Measurements from ENCODE around the gene NETO2.
"Not testable (repeated sequence)": the region's sequence is repeated elsewhere in the genome, so short reads cannot be mapped to it uniquely, and the experiment has no call there.

DNA sequence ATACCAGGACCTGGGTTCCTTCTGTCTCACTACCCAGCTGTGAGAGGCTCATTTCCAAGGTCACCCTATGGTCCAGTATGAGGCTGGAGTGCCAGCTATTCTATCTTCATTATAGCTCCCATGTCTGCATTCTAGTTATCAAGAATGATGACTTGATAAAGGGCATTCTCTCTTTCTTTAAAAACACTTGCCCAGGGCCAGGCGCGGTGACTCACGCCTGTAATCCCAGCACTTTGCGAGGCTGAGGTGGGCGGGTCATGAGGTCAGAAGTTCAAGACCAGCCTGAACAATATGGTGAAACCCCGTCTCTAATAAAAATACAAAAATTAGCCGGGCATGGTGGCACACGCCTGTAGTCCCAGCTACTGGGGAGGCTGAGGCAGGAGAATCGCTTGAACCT lies 5.8 kb downstream of the NETO2 start:
- TF ChIP-seq EED (CRISPR knock-in tag; IDR thresholded peaks at IDR 0.05); PHF20 (CRISPR knock-in tag; IDR thresholded peaks at IDR 0.05); HMG20A (CRISPR knock-in tag; IDR thresholded peaks at IDR 0.05; ENCODE audit: borderline replicate concordance): not testable (repeated sequence)

Data from HepG2 (cell line).